SK-N-SH treated with all-trans-retinoic acid at 6 μM for 48 hours (cell line): ENCODE measurements around the gene CCDC171.

ENCODE experiments used
- ATAC-seq: fragments of 200-7000 bp; cut with Tn5 transposase; 3 replicates; pipeline ENCODE4 v1.9.1; 2020; ENCODE audit warnings: mild to moderate bottlenecking, moderate library complexity
- BACH2 ChIP-seq: fragments of 250-450 bp; sonication (Bioruptor Pico); IDR thresholded peaks from 2 replicates; pipeline ENCODE4 v1.9.0; 2021; ENCODE audit warnings: mild to moderate bottlenecking, borderline replicate concordance
- CSDC2 ChIP-seq: fragments of 250-450 bp; sonication (Bioruptor Pico); IDR thresholded peaks from 2 replicates; pipeline ENCODE4 v1.5.0; 2020; ENCODE audit warnings: mild to moderate bottlenecking, moderate library complexity
- CSRNP3 ChIP-seq: fragments of 250-450 bp; sonication (Bioruptor Pico); IDR thresholded peaks from 2 replicates; pipeline ENCODE4 v1.5.1; 2021; ENCODE audit warnings: mild to moderate bottlenecking, moderate library complexity
- ISL1 ChIP-seq: fragments of 250-450 bp; sonication (Bioruptor Pico); IDR thresholded peaks from 2 replicates; pipeline ENCODE4 v2.1.2; 2022; ENCODE audit warnings: mild to moderate bottlenecking, moderate library complexity
- OSR1 ChIP-seq: fragments of 250-450 bp; sonication (Bioruptor Pico); IDR thresholded peaks from 2 replicates; pipeline ENCODE4 v1.8.0; 2022; ENCODE audit warnings: moderate library complexity, mild to moderate bottlenecking, inconsistent platforms
- POU6F1 ChIP-seq: fragments of 250-450 bp; sonication (Bioruptor Pico); IDR thresholded peaks from 2 replicates; pipeline ENCODE4 v1.8.0; 2021; ENCODE audit warnings: low read depth, mild to moderate bottlenecking, moderate library complexity, borderline replicate concordance
- PPARA ChIP-seq: fragments of 250-450 bp; sonication (Bioruptor Pico); IDR thresholded peaks from 2 replicates; pipeline ENCODE4 v1.5.0; 2020; ENCODE audit warnings: mild to moderate bottlenecking, borderline replicate concordance
- TCF4 ChIP-seq: fragments of 250-450 bp; sonication (Bioruptor Pico); IDR thresholded peaks from 2 replicates; pipeline ENCODE4 v1.8.0; 2021; ENCODE audit warnings: mild to moderate bottlenecking, moderate library complexity, borderline replicate concordance
- TOX ChIP-seq: fragments of 250-450 bp; sonication (Bioruptor Pico); IDR thresholded peaks from 2 replicates; pipeline ENCODE4 v1.8.0; 2021; ENCODE audit warnings: mild to moderate bottlenecking, moderate library complexity, borderline replicate concordance
- TSHZ2 ChIP-seq: fragments of 250-450 bp; sonication (Bioruptor Pico); IDR thresholded peaks from 2 replicates; pipeline ENCODE4 v1.5.0; 2020; ENCODE audit warnings: mild to moderate bottlenecking, moderate library complexity
- ZC3H10 ChIP-seq: fragments of 250-450 bp; sonication (Bioruptor Pico); IDR thresholded peaks from 2 replicates; pipeline ENCODE4 v1.5.1; 2021; ENCODE audit warnings: mild to moderate bottlenecking, moderate library complexity
- ZFP3 ChIP-seq: fragments of 250-450 bp; sonication (Bioruptor Pico); IDR thresholded peaks from 2 replicates; pipeline ENCODE4 v1.5.0; 2020; ENCODE audit warnings: mild to moderate bottlenecking, moderate library complexity
- ZFP30 ChIP-seq: fragments of 450-650 bp; formaldehyde crosslinking; IDR thresholded peaks from 2 replicates; pipeline ENCODE4 v1.5.0; 2022; ENCODE audit warnings: mild to moderate bottlenecking, moderate library complexity
- ZNF565 ChIP-seq: fragments of 450-650 bp; formaldehyde crosslinking; conservative IDR thresholded peaks from 2 replicates; pipeline ENCODE4 v1.5.0; 2020; ENCODE audit warnings: low read depth, mild to moderate bottlenecking, moderate library complexity
- ZNF70 ChIP-seq: fragments of 450-650 bp; formaldehyde crosslinking; IDR thresholded peaks from 2 replicates; pipeline ENCODE4 v1.5.0; 2020; ENCODE audit warnings: mild to moderate bottlenecking, moderate library complexity
- ZNF8 ChIP-seq: fragments of 450-650 bp; formaldehyde crosslinking; IDR thresholded peaks from 2 replicates; pipeline ENCODE4 v1.5.0; 2020; ENCODE audit warnings: mild to moderate bottlenecking, moderate library complexity
- TF ChIP-seq, protein P1 (sequence below): fragments of 250-450 bp; sonication (Bioruptor Pico); IDR thresholded peaks from 2 replicates; pipeline ENCODE4 v1.8.0; 2020; ENCODE audit warnings: mild to moderate bottlenecking, moderate library complexity, borderline replicate concordance

The CCDC171 gene

GRCh38 chr9:15541872-15542271, 11.0 kb upstream of the CCDC171 start:
- no peak for ATAC-seq
- no peak for TF ChIP-seq TCF4 (CRISPR knock-in tag)
- no peak for TF ChIP-seq ISL1 (CRISPR knock-in tag)
- TF ChIP-seq, protein P1, sequence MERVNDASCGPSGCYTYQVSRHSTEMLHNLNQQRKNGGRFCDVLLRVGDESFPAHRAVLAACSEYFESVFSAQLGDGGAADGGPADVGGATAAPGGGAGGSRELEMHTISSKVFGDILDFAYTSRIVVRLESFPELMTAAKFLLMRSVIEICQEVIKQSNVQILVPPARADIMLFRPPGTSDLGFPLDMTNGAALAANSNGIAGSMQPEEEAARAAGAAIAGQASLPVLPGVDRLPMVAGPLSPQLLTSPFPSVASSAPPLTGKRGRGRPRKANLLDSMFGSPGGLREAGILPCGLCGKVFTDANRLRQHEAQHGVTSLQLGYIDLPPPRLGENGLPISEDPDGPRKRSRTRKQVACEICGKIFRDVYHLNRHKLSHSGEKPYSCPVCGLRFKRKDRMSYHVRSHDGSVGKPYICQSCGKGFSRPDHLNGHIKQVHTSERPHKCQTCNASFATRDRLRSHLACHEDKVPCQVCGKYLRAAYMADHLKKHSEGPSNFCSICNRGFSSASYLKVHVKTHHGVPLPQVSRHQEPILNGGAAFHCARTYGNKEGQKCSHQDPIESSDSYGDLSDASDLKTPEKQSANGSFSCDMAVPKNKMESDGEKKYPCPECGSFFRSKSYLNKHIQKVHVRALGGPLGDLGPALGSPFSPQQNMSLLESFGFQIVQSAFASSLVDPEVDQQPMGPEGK, result no peak
- no peak for TF ChIP-seq CSDC2
- TF ChIP-seq TSHZ2 (CRISPR knock-in tag), result no peak
- no peak for TF ChIP-seq OSR1 (CRISPR knock-in tag)
- TF ChIP-seq ZNF8 (CRISPR knock-in tag), result no peak

GRCh38 chr9:15542624-15543023, 10.2 kb upstream of the CCDC171 start:
- TF ChIP-seq CSDC2, result no peak
- TF ChIP-seq ZNF8 (CRISPR knock-in tag), result no peak
- no peak for TF ChIP-seq TSHZ2 (CRISPR knock-in tag)
- no peak for TF ChIP-seq ZNF565 (CRISPR knock-in tag)
- TF ChIP-seq, protein P1, result no peak
- no peak for TF ChIP-seq PPARA (CRISPR knock-in tag)
- TF ChIP-seq ZNF70, result no peak
- no peak for TF ChIP-seq ZFP30 (CRISPR knock-in tag)
- TF ChIP-seq CSRNP3 (CRISPR knock-in tag), result no peak

DNA sequence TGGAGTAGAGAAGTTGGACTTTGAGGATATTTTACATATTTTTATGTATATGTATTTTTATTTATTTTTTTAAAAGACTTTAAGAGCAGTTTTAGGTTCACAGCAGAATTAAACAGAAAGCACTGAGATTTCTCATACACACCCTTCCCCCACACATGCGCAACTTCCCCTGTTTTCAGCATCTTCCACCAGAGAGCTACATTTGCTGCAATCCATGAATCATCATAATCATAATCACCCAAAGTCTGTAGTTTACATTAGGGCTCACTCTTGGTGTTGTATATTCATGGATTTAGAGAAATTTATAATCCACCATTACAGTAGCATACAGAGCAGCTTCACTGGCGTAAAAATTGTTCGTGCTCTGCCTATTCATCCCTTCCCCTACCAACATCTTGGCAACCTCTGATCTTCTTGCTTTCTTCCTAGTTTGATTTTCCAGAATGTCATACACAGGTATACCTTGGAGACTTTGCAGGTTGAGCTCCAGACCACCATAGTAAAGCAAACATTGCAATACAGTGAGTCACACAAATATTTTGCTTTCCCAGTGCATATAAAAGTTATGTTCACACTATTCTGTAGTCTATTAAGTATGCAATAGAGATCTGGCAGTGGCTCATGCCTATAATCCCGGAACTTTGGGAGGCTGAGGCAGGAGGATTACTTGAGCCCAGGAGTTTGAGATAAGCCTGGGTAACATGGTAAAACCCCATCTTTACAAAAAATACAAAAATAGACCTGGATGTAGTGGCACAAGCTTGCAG, 9.6 kb upstream of the CCDC171 start:
- TF ChIP-seq CSRNP3 (CRISPR knock-in tag) (no peak), POU6F1 (CRISPR knock-in tag) (no peak), ZC3H10 (CRISPR knock-in tag) (no peak), BACH2 (CRISPR knock-in tag) (no peak), TOX (CRISPR knock-in tag) (no peak), ZFP3 (CRISPR knock-in tag) (no peak), ZNF70 (no peak)
- no peak for ATAC-seq

More at GRCh38 chr9:15542624-15543023, 10.2 kb upstream of the CCDC171 start:
- ATAC-seq, result no peak
